ENCODE measurements around the gene SLC22A6.

DNA sequence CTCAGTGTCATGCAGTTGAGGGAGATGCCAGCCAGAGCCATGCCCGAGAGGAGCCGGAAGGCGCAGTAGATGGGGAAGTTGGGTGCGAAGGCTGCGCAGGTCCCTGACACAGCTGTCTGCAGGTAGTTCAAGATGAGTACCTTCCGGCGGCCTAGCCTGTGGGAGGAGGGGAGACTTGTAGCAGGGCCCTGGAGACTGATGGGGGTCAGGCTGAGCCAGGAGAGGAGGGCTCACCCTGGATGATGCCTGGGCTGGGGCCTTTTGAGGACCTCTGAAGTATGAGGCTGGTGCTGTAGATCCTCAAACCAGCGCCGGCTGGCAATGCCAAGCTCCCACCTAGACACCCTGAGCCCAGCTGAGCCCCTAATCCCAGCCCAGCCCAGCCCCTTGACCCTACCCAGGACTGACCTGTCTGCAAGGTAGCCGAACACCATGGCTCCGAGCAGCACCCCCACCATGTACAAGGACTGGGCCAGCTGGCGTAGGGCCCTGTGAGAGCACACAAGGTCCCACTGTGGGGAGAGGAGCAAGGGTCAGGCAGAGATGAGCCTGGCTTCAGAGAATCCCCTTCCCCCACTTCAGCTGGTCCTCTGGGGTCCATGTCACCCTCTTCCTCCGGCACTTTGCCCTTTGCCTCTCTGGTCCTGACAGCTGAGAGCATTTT lies 1.1 kb downstream of the SLC22A6 start:
- no peak for TF ChIP-seq POLR2A (IDR thresholded peaks at IDR 0.05)
- TF ChIP-seq, protein P1, sequence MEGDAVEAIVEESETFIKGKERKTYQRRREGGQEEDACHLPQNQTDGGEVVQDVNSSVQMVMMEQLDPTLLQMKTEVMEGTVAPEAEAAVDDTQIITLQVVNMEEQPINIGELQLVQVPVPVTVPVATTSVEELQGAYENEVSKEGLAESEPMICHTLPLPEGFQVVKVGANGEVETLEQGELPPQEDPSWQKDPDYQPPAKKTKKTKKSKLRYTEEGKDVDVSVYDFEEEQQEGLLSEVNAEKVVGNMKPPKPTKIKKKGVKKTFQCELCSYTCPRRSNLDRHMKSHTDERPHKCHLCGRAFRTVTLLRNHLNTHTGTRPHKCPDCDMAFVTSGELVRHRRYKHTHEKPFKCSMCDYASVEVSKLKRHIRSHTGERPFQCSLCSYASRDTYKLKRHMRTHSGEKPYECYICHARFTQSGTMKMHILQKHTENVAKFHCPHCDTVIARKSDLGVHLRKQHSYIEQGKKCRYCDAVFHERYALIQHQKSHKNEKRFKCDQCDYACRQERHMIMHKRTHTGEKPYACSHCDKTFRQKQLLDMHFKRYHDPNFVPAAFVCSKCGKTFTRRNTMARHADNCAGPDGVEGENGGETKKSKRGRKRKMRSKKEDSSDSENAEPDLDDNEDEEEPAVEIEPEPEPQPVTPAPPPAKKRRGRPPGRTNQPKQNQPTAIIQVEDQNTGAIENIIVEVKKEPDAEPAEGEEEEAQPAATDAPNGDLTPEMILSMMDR (IDR thresholded peaks at IDR 0.05) = no peak
